Mucosa of descending colon (tissue), 3 donors: ENCODE results near the gene RASD1. TPM values are rescaled to one million over a fixed set of nuclear protein-coding genes. Genes with fewer than 3 reads are reported as not detected.

Source experiments
- ATAC-seq: fragments of 200-7000 bp; cut with Tn5 transposase; one replicate; pipeline ENCODE4 v1.9.1; 2020; ENCODE audit warnings: mild to moderate bottlenecking, moderate library complexity
- DNase-seq, 3 donors: peaks; one replicate each; pipeline ENCODE4 v3.0.0-alpha.2; 2020
- H3K36me3 ChIP-seq: fragments of 200-600 bp; one replicate; pipeline ENCODE4 v1.8.0; 2021; ENCODE audit warnings: low read depth, mild to moderate bottlenecking
- H3K4me1 ChIP-seq: fragments of 200-600 bp; one replicate; pipeline ENCODE4 v1.8.0; 2021; ENCODE audit warnings: low read depth, mild to moderate bottlenecking
- H3K4me3 ChIP-seq: fragments of 200-600 bp; one replicate; pipeline ENCODE4 v1.8.0; 2021; ENCODE audit warnings: mild to moderate bottlenecking
- H3K9me3 ChIP-seq: fragments of 200-600 bp; one replicate; pipeline ENCODE4 v1.8.0; 2021; ENCODE audit warnings: mild to moderate bottlenecking
- CTCF ChIP-seq: fragments of 200-600 bp; IDR thresholded peaks from one replicate; pipeline ENCODE4 v1.8.0; 2022; ENCODE audit warnings: antibody characterized with exemption, mild to moderate bottlenecking
- intact Hi-C, 2 donors: fragments of 100-400 bp; cut with DNase I in 1 of 2; cut with micrococcal nuclease in 1 of 2; formaldehyde crosslinking; loops; one replicate each; pipeline versions ENCODE4 v1.11.0 to v1.11.1; 2022; cut with DNase I, micrococcal nuclease
- total RNA-seq, 3 donors: library from RNA; stranded (reverse); fragmentation: NEBNext Ultra II Directional in 2 of 3; extraction: Animal tissue kit (Norgen Biotek cat#: 25700) in 2 of 3; gene quantifications; one replicate each; pipeline versions ENCODE4 v1.2.1 to v1.2.4, GENCODE V29; 2021 to 2023
- donor health status: DM: no; HTN: no; CAD: no; lungs with moderate emphysema.
- donor health status: DM: no; HTN: no; CAD: no.
- donor health status: DM: no; HTN: yes; CAD: no.

RASD1 gene
- total RNA-seq, 3 donors from 2014 or later = 10.8 to 27.8 (median 19.2) TPM

DNA sequence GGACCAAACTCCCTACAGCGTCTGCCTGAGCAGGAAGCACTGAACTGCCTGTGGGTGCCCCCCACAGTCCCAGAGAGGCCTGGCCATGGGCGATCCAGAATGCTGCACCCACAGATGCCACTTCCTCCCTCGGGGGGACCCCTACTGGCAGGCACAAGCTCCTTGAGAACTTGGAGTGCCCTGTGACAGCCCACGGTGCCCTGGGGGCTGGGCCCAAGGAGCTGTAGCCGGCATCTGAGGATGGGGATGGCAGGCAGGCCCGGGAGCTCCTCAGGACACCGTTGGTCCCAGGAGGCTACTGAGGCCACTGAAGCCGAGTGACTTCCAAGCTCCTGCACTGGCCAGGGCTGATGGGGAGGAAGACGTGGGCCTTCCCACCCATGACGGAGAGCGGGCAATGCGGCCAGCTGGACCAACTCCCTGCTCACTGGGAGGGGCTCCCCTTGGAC is 15.1 kb upstream of the RASD1 start:
- Histone ChIP-seq H3K9me3 (no peaks in the 10 kb centered on the region), H3K4me1 (no peaks in the 10 kb centered on the region), H3K36me3 (no peaks in the 10 kb centered on the region), H3K4me3 (no peak overlapping the region)
- DNase-seq (peak in 2 of 3 donors; percentile 12 to 37), ATAC-seq (no peak)
- TF ChIP-seq CTCF = no peak
- intact Hi-C loops = no loop called here

- peak in 2 of 3 donors; percentile 9 to 40 for DNase-seq
- H3K36me3 ChIP-seq = no peaks in the 10 kb centered on the region
- H3K4me3 ChIP-seq = no peak overlapping the region
- TF ChIP-seq CTCF = no peak
- intact Hi-C loops = no loop called here
- no peaks in the 10 kb centered on the region for H3K9me3 ChIP-seq
- ATAC-seq = no peak
- H3K4me1 ChIP-seq = no peaks in the 10 kb centered on the region
Observed at GRCh38 chr17:17510456-17511292, 14.5 kb upstream of the RASD1 start.

DNA sequence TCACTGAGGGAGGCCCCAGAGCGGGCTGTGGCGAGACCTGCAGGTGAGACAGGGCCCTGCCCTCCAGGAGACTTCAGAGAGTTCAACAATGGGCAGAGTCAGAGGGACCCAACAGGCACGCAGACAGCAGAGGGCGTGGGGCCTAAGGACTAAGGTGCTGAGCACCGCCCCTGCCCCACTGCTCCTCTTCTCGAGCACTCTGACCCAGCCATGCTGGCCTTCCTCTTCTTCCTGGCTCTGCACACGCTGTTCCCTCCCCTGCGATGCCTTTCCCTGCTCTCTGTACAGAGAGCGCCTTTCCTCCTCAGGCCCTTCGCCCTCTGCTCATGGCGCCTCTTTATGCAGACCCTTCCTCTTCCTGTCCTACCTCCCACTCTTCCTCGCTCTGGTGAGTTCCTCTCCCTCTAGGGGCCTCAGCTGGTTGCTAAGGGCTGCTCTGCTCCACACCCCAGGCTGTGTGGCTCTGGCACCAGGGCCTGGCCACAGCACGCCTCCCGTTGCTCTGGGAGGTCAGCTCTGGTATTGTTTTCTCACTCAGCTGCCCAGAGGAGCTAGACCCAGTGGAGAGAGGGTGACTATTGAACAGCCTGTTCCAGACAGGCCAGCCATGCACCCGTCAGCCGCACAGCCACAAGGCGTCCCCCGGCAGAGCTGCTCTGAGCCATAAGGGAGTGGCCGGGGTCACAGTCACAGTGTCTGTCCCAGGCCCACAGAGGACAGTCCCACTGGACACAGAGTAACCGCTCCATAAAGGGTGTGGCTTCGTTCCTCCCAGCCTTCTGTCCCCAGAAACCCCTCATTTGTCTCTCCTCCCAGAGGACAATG is 13.6 kb upstream of the RASD1 start:
- Histone ChIP-seq H3K36me3 (no peaks in the 10 kb centered on the region), H3K9me3 (no peaks in the 10 kb centered on the region), H3K4me3 (no peak overlapping the region), H3K4me1 (no peaks in the 10 kb centered on the region)
- ATAC-seq = no peak
- DNase-seq = peak in 2 of 3 donors; percentile 8 to 25
- intact Hi-C loops = loop anchor here (10.0 kb wide), 2 partner anchors 55 to 115 kb away; no protein-coding TSS in a partner anchor
- no peak for TF ChIP-seq CTCF

- no peaks in the 10 kb centered on the region for H3K36me3 ChIP-seq
- ATAC-seq (no peak), DNase-seq (peak in 2 of 3 donors; percentile 16 to 29)
- no peaks in the 10 kb centered on the region for H3K9me3 ChIP-seq
- H3K4me1 ChIP-seq = no peaks in the 10 kb centered on the region
- no peak overlapping the region for H3K4me3 ChIP-seq
- TF ChIP-seq CTCF = no peak
- intact Hi-C loops = loop anchor here (10.0 kb wide), 2 partner anchors 56 to 116 kb away; no protein-coding TSS in a partner anchor
Observed at GRCh38 chr17:17508646-17509591, 12.7 kb upstream of the RASD1 start.

DNA sequence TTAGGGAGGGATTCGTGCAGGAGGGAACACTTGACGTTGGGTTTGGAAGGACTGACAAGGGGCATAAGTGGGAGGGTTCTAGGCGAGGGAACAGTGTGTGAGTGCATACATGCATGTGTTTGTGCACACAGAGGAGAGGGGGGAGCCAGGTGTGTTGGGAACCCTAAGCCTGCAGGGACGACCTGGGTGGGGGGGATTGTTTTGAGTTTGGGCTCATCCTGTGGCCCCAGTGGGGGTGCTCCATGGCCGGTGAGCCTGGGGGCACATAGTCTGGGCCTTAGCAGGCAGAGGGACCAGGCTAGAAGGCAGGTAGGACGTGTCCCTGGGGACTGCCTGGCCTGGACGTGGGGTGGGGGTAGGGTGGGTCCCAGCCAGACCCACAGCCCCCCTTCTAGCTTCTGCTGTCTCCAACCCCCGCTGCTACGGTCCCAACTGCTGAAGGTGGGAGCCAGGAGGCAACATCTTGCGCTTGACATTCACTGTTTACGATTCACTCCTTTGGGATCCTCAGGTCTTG is 11.9 kb upstream of the RASD1 start:
- Histone ChIP-seq H3K9me3 (no peaks in the 10 kb centered on the region), H3K36me3 (no peaks in the 10 kb centered on the region), H3K4me1 (no peaks in the 10 kb centered on the region), H3K4me3 (no peak overlapping the region)
- intact Hi-C loops = loop anchor here (10.0 kb wide), 2 partner anchors 57 to 117 kb away; no protein-coding TSS in a partner anchor
- DNase-seq (peak in 2 of 3 donors; percentile 4 to 25), ATAC-seq (no peak)
- TF ChIP-seq CTCF = no peak
